Gastrocnemius medialis (tissue), 4 donors: ENCODE results near the gene RAB3C. TPM values are rescaled to one million over a fixed set of nuclear protein-coding genes. Genes with fewer than 3 reads are reported as not detected.

Experiments
- ATAC-seq, 2 donors: fragments of 150-250 bp; one replicate each; pipeline ENCODE4 v1.9.1; 2016
- DNase-seq, 2 donors: peaks; one replicate each; pipeline ENCODE4 v3.0.0-alpha.2; 2019
- H3K27ac ChIP-seq, 4 donors: fragments of 200-600 bp; sonication (generic); 1 replicate in 1 of 4; 2 replicates in 3 of 4; pipeline ENCODE4 v1.5.1; 2016 to 2018; ENCODE audit warnings: mild to moderate bottlenecking in 2 of 4, moderate library complexity in 1 of 4
- H3K27me3 ChIP-seq, 3 donors: fragments of 200-600 bp; sonication (generic) in 2 of 3; 1 replicate in 1 of 3; 2 replicates in 2 of 3; pipeline versions ENCODE4 v1.5.1 to v1.6.0; 2016 to 2019; ENCODE audit warnings: mild to moderate bottlenecking in 1 of 3, moderate library complexity in 1 of 3
- H3K36me3 ChIP-seq, 2 donors: fragments of 200-600 bp; sonication (generic) in 1 of 2; one replicate each; pipeline ENCODE4 v1.5.1; 2017 to 2018
- H3K4me1 ChIP-seq, 2 donors: fragments of 200-600 bp; sonication (generic) in 1 of 2; one replicate each; pipeline ENCODE4 v1.5.1; 2016 to 2017; ENCODE audit warnings: mild to moderate bottlenecking in 2 of 2
- H3K4me3 ChIP-seq, 4 donors: fragments of 200-600 bp; sonication (generic) in 3 of 4; 1 replicate in 1 of 4; 2 replicates in 3 of 4; pipeline ENCODE4 v1.5.1; 2016 to 2019; ENCODE audit warnings: mild to moderate bottlenecking in 2 of 4
- H3K9me3 ChIP-seq, 3 donors: fragments of 200-600 bp; sonication (generic) in 2 of 3; 1 replicate in 1 of 3; 2 replicates in 2 of 3; pipeline ENCODE4 v1.5.1; 2016 to 2019
- POLR2A ChIP-seq, 2 donors: fragments of 450-650 bp; IDR thresholded peaks; one replicate each; pipeline ENCODE4 v1.6.1; 2017; ENCODE audit warnings: antibody characterized with exemption in 2 of 2, mild to moderate bottlenecking in 2 of 2, moderate library complexity in 2 of 2
- in situ Hi-C, 4 donors: fragments of 200-750 bp; cut with MboI; loops; one replicate each; pipeline versions ENCODE4 v1.15.0 to v1.8.0; 2017; ENCODE audit warnings: low sequenced_read_pairs in 4 of 4
- intact Hi-C: fragments of 100-400 bp; cut with DNase I; formaldehyde crosslinking; loops from one replicate; pipeline ENCODE4 v1.15.1; 2023; ENCODE audit warnings: low total_unique reads
- total RNA-seq, 4 donors: library from RNA; depleted of rRNA; stranded (reverse); fragments of >200 nt; gene quantifications; one replicate each; pipeline versions ENCODE4 v1.1.0 to v1.2.3, GENCODE V29; 2016
- TF ChIP-seq, protein P1 (sequence below), 5 experiments: fragments of 450-650 bp in 3 of 5; fragments of 200-600 bp in 2 of 5; sonication (generic) in 2 of 5; IDR thresholded peaks in 4 of 5; conservative IDR thresholded peaks in 1 of 5; 1 replicate in 4 of 5; 2 replicates in 1 of 5; pipeline ENCODE4 v1.5.1; 2016 to 2019; ENCODE audit warnings: antibody characterized with exemption in 5 of 5, mild to moderate bottlenecking in 3 of 5, moderate library complexity in 3 of 5

Gene RAB3C
- total RNA-seq, 4 donors from 2014 or later: 0.02 to 0.73 (median 0.07) TPM

DNA sequence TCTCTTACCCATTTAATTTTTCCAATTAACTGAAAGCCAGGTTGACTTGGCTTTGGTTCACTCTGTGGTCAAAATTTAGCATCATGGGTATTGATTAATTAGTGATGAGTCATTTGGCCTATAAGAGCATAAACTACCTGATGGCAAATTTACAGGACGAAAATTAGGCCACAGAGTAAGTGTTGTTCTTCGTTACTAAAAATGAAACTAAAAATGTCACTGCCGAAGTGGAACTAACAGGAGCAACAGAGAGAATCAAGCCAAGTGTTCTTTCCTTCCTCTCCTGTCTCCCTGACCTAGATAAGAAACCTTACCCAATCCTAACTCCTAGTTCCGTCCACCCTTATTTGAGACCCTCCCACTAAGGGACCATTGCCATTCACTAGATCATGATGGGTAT lies 176.9 kb downstream of the RAB3C start:
- TF ChIP-seq POLR2A (IDR thresholded peaks at IDR 0.05): no peak
- TF ChIP-seq, protein P1, sequence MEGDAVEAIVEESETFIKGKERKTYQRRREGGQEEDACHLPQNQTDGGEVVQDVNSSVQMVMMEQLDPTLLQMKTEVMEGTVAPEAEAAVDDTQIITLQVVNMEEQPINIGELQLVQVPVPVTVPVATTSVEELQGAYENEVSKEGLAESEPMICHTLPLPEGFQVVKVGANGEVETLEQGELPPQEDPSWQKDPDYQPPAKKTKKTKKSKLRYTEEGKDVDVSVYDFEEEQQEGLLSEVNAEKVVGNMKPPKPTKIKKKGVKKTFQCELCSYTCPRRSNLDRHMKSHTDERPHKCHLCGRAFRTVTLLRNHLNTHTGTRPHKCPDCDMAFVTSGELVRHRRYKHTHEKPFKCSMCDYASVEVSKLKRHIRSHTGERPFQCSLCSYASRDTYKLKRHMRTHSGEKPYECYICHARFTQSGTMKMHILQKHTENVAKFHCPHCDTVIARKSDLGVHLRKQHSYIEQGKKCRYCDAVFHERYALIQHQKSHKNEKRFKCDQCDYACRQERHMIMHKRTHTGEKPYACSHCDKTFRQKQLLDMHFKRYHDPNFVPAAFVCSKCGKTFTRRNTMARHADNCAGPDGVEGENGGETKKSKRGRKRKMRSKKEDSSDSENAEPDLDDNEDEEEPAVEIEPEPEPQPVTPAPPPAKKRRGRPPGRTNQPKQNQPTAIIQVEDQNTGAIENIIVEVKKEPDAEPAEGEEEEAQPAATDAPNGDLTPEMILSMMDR (IDR thresholded peaks at IDR 0.05 in 4 of 5, conservative IDR thresholded peaks at IDR 0.05 in 1 of 5): no peak
- ATAC-seq (no peak), DNase-seq (no peak)
- in situ Hi-C loops: no loop called here
- no peaks in the 10 kb centered on the region for H3K9me3 ChIP-seq
- peak overlapping the region in 3 of 4 donors; percentile 2 to 21 (median 12) for H3K4me3 ChIP-seq
- intact Hi-C loops: no loop called here
- no peaks in the 10 kb centered on the region for H3K36me3 ChIP-seq
- no peak overlapping the region for H3K27ac ChIP-seq
- peaks cover 0 to 7% of the 10 kb centered on the region in 2 donors for H3K4me1 ChIP-seq
- no peaks in the 10 kb centered on the region for H3K27me3 ChIP-seq

DNA sequence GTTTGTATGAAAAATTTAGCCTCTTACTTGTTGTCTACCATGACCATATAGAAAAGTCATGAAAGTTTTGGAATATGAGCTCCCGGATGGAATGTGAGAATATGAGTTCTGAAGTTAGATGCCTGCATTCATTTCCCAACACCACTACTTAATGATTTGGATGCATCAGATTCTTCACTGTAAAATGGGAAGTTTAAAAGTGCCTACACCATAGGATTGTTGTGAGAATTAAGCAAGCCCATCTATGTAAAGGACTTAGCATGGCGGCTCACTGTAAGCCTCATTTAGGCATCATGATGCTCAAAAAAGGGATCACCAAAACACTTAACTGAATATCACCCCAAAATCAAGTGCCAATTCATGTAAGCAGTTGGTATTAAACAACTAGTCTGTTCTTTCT lies 177.3 kb downstream of the RAB3C start:
- no peaks in the 10 kb centered on the region for H3K27me3 ChIP-seq
- intact Hi-C loops: no loop called here
- TF ChIP-seq, protein P1 (IDR thresholded peaks at IDR 0.05 in 4 of 5, conservative IDR thresholded peaks at IDR 0.05 in 1 of 5): no peak
- TF ChIP-seq POLR2A (IDR thresholded peaks at IDR 0.05): no peak
- peak overlapping the region in 2 of 4 donors; percentile 2 to 12 for H3K4me3 ChIP-seq
- no peaks in the 10 kb centered on the region for H3K36me3 ChIP-seq
- ATAC-seq (no peak), DNase-seq (no peak)
- no peaks in the 10 kb centered on the region for H3K9me3 ChIP-seq
- in situ Hi-C loops: no loop called here
- H3K4me1 ChIP-seq: peaks cover 0 to 7% of the 10 kb centered on the region in 2 donors
- H3K27ac ChIP-seq: no peak overlapping the region

DNA sequence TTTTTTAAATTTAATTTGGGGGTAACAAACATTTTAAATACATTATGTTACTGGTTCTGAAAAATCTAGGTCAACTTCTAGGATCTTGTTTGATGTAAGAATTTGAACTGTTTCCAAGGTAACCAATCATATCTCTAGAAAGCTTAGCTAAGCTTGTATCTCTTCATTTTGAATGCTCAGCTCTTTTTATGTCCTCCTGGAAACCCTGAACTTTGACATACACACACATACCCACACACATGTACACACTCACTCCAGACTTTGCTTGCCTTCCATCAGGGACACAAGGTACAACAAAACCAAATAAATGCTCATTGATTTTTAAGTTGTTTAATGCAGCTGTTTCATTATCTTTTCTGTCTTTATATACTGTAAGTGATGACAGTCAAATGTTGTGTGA lies 178.5 kb downstream of the RAB3C start:
- ATAC-seq (no peak), DNase-seq (no peak)
- Histone ChIP-seq H3K4me3 (no peak overlapping the region), H3K27ac (no peak overlapping the region), H3K27me3 (no peaks in the 10 kb centered on the region), H3K4me1 (peaks cover 0 to 7% of the 10 kb centered on the region in 2 donors), H3K36me3 (no peaks in the 10 kb centered on the region), H3K9me3 (no peaks in the 10 kb centered on the region)
- intact Hi-C loops: no loop called here
- in situ Hi-C loops: no loop called here
- TF ChIP-seq, protein P1 (IDR thresholded peaks at IDR 0.05 in 4 of 5, conservative IDR thresholded peaks at IDR 0.05 in 1 of 5): no peak
- no peak for TF ChIP-seq POLR2A (IDR thresholded peaks at IDR 0.05)

DNA sequence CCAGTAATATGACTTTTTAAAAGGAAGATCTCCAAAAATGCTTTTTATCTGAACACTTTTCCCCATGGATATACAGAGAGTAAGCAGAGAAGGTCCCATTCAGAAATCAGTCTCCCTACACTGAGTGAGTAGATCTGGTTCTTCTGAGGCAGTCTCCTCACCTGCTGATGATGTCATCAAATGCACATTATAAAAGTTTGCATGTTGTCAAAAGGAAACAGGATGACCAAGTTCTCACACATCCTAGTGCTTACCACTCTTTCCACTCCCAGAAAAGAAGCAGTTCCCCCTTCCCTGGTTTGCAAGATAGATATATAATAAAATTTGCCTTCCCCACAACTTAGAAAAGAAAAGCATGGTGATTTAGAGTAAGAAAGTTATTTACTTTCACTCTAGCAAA lies 180.5 kb downstream of the RAB3C start:
- Histone ChIP-seq H3K27me3 (no peaks in the 10 kb centered on the region), H3K36me3 (no peaks in the 10 kb centered on the region), H3K27ac (no peak overlapping the region), H3K4me1 (peaks cover 0 to 7% of the 10 kb centered on the region in 2 donors), H3K9me3 (no peaks in the 10 kb centered on the region), H3K4me3 (no peak overlapping the region)
- TF ChIP-seq, protein P1 (IDR thresholded peaks at IDR 0.05 in 4 of 5, conservative IDR thresholded peaks at IDR 0.05 in 1 of 5): no peak
- TF ChIP-seq POLR2A (IDR thresholded peaks at IDR 0.05): no peak
- DNase-seq (no peak), ATAC-seq (no peak)
- in situ Hi-C loops: no loop called here
- intact Hi-C loops: no loop called here

DNA sequence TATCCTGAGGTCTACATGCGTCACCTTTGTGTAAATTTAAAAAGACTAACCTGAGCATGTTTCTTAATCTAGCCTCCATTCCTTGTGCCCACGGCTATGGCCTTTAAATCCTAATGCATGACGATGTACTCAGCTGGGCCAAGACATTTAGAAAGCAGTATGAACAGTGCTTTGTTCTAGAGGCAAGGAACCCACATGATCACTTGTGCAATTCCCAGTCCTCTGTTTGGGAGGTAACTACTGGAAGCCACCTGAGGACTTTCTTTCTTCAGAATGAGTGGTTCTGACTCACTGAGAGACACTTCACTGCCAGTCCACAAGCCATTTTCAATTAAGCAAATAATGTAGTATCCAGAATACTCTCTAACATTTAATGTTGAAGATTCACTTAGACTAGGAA lies 181.3 kb downstream of the RAB3C start:
- Histone ChIP-seq H3K36me3 (no peaks in the 10 kb centered on the region), H3K27me3 (no peaks in the 10 kb centered on the region), H3K9me3 (no peaks in the 10 kb centered on the region), H3K4me3 (no peak overlapping the region), H3K4me1 (peaks cover 0 to 5% of the 10 kb centered on the region in 2 donors), H3K27ac (no peak overlapping the region)
- intact Hi-C loops (no loop called here), in situ Hi-C loops (no loop called here)
- TF ChIP-seq, protein P1 (IDR thresholded peaks at IDR 0.05 in 4 of 5, conservative IDR thresholded peaks at IDR 0.05 in 1 of 5): no peak
- TF ChIP-seq POLR2A (IDR thresholded peaks at IDR 0.05): no peak
- DNase-seq: no peak
- no peak for ATAC-seq
